Uterus (tissue), 4 donors: Measurements from ENCODE around the gene AMBN. TPM values are rescaled to one million over a fixed set of nuclear protein-coding genes. Genes with fewer than 3 reads are reported as not detected.

Experiments
- DNase-seq, 2 donors: peaks; one replicate each; pipeline ENCODE4 v3.0.0-alpha.2; 2019 to 2020
- H3K27ac ChIP-seq, 2 donors: fragments of 200-600 bp; sonication (generic); 1 replicate in 1 of 2; 2 replicates in 1 of 2; pipeline ENCODE4 v1.5.1; 2016 to 2018
- H3K27me3 ChIP-seq, 2 donors: fragments of 200-600 bp; sonication (generic); one replicate each; pipeline ENCODE4 v1.5.1; 2018 to 2019; ENCODE audit warnings: control low read depth in 1 of 2
- H3K36me3 ChIP-seq, 2 donors: fragments of 200-600 bp; sonication (generic); one replicate each; pipeline ENCODE4 v1.5.1; 2019; ENCODE audit warnings: control low read depth in 1 of 2
- H3K4me1 ChIP-seq, 2 donors: fragments of 200-600 bp; sonication (generic); one replicate each; pipeline ENCODE4 v1.5.1; 2018 to 2019; ENCODE audit warnings: control low read depth in 1 of 2
- H3K4me3 ChIP-seq, 2 donors: fragments of 200-600 bp; sonication (generic); 1 replicate in 1 of 2; 2 replicates in 1 of 2; pipeline ENCODE4 v1.5.1; 2018 to 2019; ENCODE audit warnings: mild to moderate bottlenecking in 1 of 2
- H3K9me3 ChIP-seq, 2 donors: fragments of 200-600 bp; sonication (generic); one replicate each; pipeline ENCODE4 v1.5.1; 2019; ENCODE audit warnings: control low read depth in 1 of 2
- CTCF ChIP-seq, 4 experiments: fragments of 200-600 bp in 2 of 4; fragments of 450-650 bp in 2 of 4; sonication (generic) in 2 of 4; IDR thresholded peaks; one replicate each; pipeline ENCODE4 v1.5.1; 2016 to 2019; ENCODE audit warnings: antibody characterized with exemption in 4 of 4, mild to moderate bottlenecking in 2 of 4, moderate library complexity in 1 of 4
- POLR2A ChIP-seq, 2 donors: fragments of 450-650 bp; IDR thresholded peaks; one replicate each; pipeline ENCODE4 v1.6.1; 2016; ENCODE audit warnings: antibody characterized with exemption in 2 of 2, mild to moderate bottlenecking in 1 of 2, moderate library complexity in 1 of 2
- intact Hi-C: fragments of 100-400 bp; cut with DNase I; formaldehyde crosslinking; loops from one replicate; pipeline ENCODE4 v1.15.1; 2023; ENCODE audit warnings: low total_unique reads
- total RNA-seq, 4 donors: library from RNA; depleted of rRNA in 3 of 4; stranded (reverse); fragments of >200 nt in 3 of 4; gene quantifications; one replicate each; pipeline versions ENCODE4 v1.1.0 to v1.2.4, GENCODE V29; 2014 to 2023
- donor health status: DM: yes; HTN: yes; CAD: no.

Gene AMBN
- total RNA-seq, 4 donors from 2014 or later: not detected

GRCh38 chr4:70581980-70582379, 10.1 kb upstream of the AMBN start:
- intact Hi-C loops: no loop called here
- TF ChIP-seq CTCF (IDR thresholded peaks at IDR 0.05): no peak
- no peak for TF ChIP-seq POLR2A (IDR thresholded peaks at IDR 0.05)
- H3K27me3 ChIP-seq: no peaks in the 10 kb centered on the region
- H3K4me3 ChIP-seq: no peak overlapping the region
- no peak for DNase-seq
- no peaks in the 10 kb centered on the region for H3K9me3 ChIP-seq
- H3K27ac ChIP-seq: no peak overlapping the region
- H3K4me1 ChIP-seq: no peaks in the 10 kb centered on the region
- H3K36me3 ChIP-seq: no peaks in the 10 kb centered on the region

DNA sequence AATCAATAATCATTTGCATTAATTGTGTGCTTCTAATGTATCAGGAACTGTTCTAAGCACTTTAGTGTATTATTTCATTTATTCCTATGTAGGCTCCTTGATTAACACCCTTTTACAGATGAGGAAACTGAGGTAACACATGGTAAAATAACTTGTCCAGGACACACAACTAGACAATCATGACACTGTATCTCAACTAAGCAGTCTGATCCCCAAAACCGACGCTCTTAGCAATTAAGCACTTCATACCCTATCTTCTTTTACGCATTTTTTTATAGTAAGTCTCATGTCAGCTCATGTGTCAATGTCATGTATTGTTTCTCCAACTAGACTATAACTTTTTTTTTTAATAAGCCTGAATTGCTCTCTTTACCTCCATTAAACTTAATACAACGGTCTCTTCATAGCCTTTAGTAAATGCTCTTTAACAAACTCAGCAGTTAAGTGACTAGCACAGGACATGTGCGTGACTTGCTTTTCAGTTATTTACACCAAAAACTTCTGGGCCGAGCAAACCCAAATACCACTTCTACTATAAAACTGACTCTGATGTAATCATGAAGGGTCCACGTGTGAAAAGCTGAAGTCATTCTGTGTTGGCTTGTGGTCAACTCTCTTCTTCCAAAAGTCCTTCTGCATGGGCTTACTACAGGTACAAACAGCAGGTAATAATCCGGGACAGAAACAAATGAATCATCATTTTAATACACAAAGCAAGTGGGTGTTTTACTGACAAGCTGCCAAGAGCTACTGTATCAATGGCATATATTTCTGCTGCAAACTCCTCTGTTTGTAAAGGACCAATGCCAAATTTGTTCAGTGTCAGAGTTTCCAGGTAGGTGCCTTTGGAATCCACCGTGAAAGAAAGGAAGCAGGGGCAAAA, 7.9 kb upstream of the AMBN start:
- no peaks in the 10 kb centered on the region for H3K4me1 ChIP-seq
- H3K36me3 ChIP-seq: no peaks in the 10 kb centered on the region
- DNase-seq: no peak
- intact Hi-C loops: no loop called here
- H3K9me3 ChIP-seq: no peaks in the 10 kb centered on the region
- TF ChIP-seq CTCF (IDR thresholded peaks at IDR 0.05): no peak
- no peak for TF ChIP-seq POLR2A (IDR thresholded peaks at IDR 0.05)
- H3K4me3 ChIP-seq: no peak overlapping the region
- no peaks in the 10 kb centered on the region for H3K27me3 ChIP-seq
- no peak overlapping the region for H3K27ac ChIP-seq

- Histone ChIP-seq H3K27me3 (no peaks in the 10 kb centered on the region), H3K27ac (no peak overlapping the region), H3K4me3 (no peak overlapping the region), H3K4me1 (no peaks in the 10 kb centered on the region), H3K9me3 (no peaks in the 10 kb centered on the region), H3K36me3 (no peaks in the 10 kb centered on the region)
- TF ChIP-seq POLR2A (IDR thresholded peaks at IDR 0.05) (no peak), CTCF (IDR thresholded peaks at IDR 0.05) (no peak)
- intact Hi-C loops: no loop called here
- no peak for DNase-seq
Measured at GRCh38 chr4:70586841-70587240, 5.2 kb upstream of the AMBN start.

DNA sequence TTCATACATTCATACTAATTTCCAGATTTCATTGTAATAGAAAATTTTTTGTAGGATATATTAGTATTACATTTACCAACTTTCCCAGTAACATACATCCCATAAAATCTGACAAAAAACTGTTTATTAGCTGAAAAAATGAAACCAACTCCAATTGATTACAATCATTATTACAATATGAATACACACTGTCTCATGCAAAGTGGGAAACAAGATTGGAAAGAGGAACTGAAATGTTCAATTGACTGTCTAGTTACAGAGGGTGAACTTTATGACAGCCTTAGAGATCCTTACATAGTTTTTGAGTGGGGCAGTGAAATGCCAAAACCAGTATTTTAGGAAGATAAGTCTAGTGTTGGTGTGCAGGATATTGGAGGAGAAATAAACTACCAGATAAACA, 2.3 kb upstream of the AMBN start:
- no peak for TF ChIP-seq CTCF (IDR thresholded peaks at IDR 0.05)
- intact Hi-C loops: no loop called here
- Histone ChIP-seq H3K27me3 (no peaks in the 10 kb centered on the region), H3K27ac (no peak overlapping the region), H3K4me3 (no peak overlapping the region), H3K36me3 (no peaks in the 10 kb centered on the region), H3K4me1 (no peaks in the 10 kb centered on the region), H3K9me3 (no peaks in the 10 kb centered on the region)
- no peak for DNase-seq

DNA sequence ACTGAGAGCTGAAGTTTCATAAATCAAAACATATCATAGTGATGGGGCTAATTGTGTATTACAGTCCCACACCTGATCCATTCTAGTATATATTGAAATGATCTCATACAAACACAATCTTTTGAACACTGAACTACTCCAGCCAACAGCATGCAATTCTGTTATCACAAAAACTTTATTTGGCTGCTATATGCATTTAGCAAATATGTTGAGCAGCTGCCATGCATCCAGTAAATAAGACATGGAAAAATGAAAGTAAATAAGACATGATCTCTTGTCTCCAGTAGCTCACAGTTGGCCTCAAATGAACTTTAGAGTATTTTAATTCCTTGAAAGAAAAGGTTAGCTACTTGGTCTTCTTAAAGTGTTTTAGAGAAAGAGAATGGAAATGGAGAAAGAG, 2.1 kb downstream of the AMBN start:
- H3K27ac ChIP-seq: no peak overlapping the region
- H3K36me3 ChIP-seq: no peaks in the 10 kb centered on the region
- no peaks in the 10 kb centered on the region for H3K4me1 ChIP-seq
- TF ChIP-seq CTCF (IDR thresholded peaks at IDR 0.05) (no peak), POLR2A (IDR thresholded peaks at IDR 0.05) (no peak)
- intact Hi-C loops: no loop called here
- no peak overlapping the region for H3K4me3 ChIP-seq
- DNase-seq: no peak
- H3K27me3 ChIP-seq: no peaks in the 10 kb centered on the region
- no peaks in the 10 kb centered on the region for H3K9me3 ChIP-seq
